ENCODE measurements around the gene UGCG. TPM values are rescaled to one million over a fixed set of nuclear protein-coding genes. Genes with fewer than 3 reads are reported as not detected.

UGCG gene
- total RNA-seq, 1 experiment from 2014 or later: 75.5 TPM

GRCh38 chr9:111940697-111941096, 44.1 kb downstream of the UGCG start:
- intact Hi-C loops (cut with micrococcal nuclease; ENCODE audit: unreplicated experiment): no loop called here
- DNase-seq: no peak
- Mint-ChIP-seq H3K9me3 (ENCODE audit: low read depth, unreplicated experiment) (no peaks in the 10 kb centered on the region), H3K27me3 (ENCODE audit: unreplicated experiment) (no peaks in the 10 kb centered on the region), H3K4me1 (ENCODE audit: low read depth, unreplicated experiment) (peaks cover 46% of the 10 kb centered on the region), H3K4me3 (ENCODE audit: low read depth, unreplicated experiment) (no peak overlapping the region), H3K36me3 (ENCODE audit: insufficient read depth, unreplicated experiment) (peaks cover 33% of the 10 kb centered on the region), H3K27ac (ENCODE audit: unreplicated experiment) (no peak overlapping the region)
- no peak for TF ChIP-seq CTCF (IDR thresholded peaks at IDR 0.05; ENCODE audit: unreplicated experiment)
- CTCF ChIA-PET: no interaction called here
- BruUV-seq (replicated peaks): no TSS peak

DNA sequence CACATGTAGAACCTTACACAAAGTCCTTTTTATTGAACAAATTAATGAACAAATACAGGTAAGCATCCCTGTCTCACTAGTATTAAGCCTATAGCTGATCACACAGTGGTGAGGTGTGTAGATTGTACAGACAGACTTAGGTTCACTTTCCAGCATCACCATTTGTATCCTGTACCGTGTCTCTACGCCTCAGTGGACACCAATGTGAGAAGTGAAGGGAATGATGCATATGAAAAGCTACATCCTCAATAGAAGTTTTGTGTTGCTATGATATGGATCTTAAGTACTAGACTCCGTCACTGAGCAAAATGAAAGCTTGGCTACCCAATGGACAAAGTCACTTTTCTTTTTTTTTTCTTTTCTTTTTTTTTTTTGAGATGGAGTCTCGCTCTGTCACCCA, 46.6 kb downstream of the UGCG start:
- no peaks in the 10 kb centered on the region for H3K9me3 Mint-ChIP-seq (ENCODE audit: low read depth, unreplicated experiment)
- no peaks in the 10 kb centered on the region for H3K27me3 Mint-ChIP-seq (ENCODE audit: unreplicated experiment)
- TF ChIP-seq CTCF (IDR thresholded peaks at IDR 0.05; ENCODE audit: unreplicated experiment): no peak
- H3K36me3 Mint-ChIP-seq (ENCODE audit: insufficient read depth, unreplicated experiment): peaks cover 15% of the 10 kb centered on the region
- H3K4me1 Mint-ChIP-seq (ENCODE audit: low read depth, unreplicated experiment): peaks cover 34% of the 10 kb centered on the region
- intact Hi-C loops (cut with micrococcal nuclease; ENCODE audit: unreplicated experiment): no loop called here
- BruUV-seq (replicated peaks): no TSS peak
- DNase-seq: no peak
- no peak overlapping the region for H3K4me3 Mint-ChIP-seq (ENCODE audit: low read depth, unreplicated experiment)
- H3K27ac Mint-ChIP-seq (ENCODE audit: unreplicated experiment): peak overlapping the region; percentile 27
- CTCF ChIA-PET: interaction anchor here (0.7 to 1.3 kb wide), 2 partner anchors 34 to 143 kb away, joined by 3 to 4 read pairs; no protein-coding TSS in a partner anchor

GRCh38 chr9:111943746-111944145, 47.1 kb downstream of the UGCG start:
- Mint-ChIP-seq H3K27ac (ENCODE audit: unreplicated experiment) (no peak overlapping the region), H3K9me3 (ENCODE audit: low read depth, unreplicated experiment) (no peaks in the 10 kb centered on the region), H3K27me3 (ENCODE audit: unreplicated experiment) (no peaks in the 10 kb centered on the region), H3K4me1 (ENCODE audit: low read depth, unreplicated experiment) (peaks cover 28% of the 10 kb centered on the region), H3K36me3 (ENCODE audit: insufficient read depth, unreplicated experiment) (peaks cover 12% of the 10 kb centered on the region), H3K4me3 (ENCODE audit: low read depth, unreplicated experiment) (no peak overlapping the region)
- TF ChIP-seq CTCF (IDR thresholded peaks at IDR 0.05; ENCODE audit: unreplicated experiment): no peak
- CTCF ChIA-PET: interaction anchor here (1.3 kb wide), 1 partner anchor 142 kb away, joined by 3 read pairs; no protein-coding TSS in a partner anchor
- no peak for DNase-seq
- no TSS peak for BruUV-seq (replicated peaks)
- intact Hi-C loops (cut with micrococcal nuclease; ENCODE audit: unreplicated experiment): no loop called here

DNA sequence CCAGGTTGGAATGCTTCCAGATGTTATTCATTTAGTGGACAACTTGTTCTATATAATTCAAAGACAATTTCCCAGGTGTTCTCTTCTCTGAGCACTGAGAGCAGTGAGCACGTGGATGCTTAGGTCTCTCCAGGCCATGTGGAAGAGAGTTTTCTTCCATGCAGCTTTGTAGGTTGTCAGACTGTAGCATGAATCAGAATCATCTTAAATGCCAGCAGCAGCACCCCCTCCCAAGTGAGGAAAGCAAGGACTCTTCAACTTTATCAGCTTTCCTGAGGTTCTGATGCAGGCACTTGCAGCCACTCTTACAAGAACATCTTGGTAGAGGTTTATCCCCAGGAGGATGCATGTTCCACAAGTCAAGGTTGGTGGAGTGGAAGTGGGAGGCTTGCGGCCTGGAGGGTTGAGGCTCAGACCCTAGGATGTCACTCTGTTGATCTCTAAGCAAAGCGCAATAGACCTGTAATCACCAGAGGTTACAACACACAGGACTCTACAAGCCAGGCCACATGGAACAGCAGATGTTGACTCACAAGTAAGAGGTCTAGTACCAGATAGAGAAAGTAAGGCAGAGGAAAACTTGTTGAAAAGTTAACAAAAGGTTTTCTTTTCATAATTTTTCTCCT, 47.7 kb downstream of the UGCG start:
- H3K9me3 Mint-ChIP-seq (ENCODE audit: low read depth, unreplicated experiment): no peaks in the 10 kb centered on the region
- no TSS peak for BruUV-seq (replicated peaks)
- H3K27ac Mint-ChIP-seq (ENCODE audit: unreplicated experiment): no peak overlapping the region
- peaks cover 6% of the 10 kb centered on the region for H3K36me3 Mint-ChIP-seq (ENCODE audit: insufficient read depth, unreplicated experiment)
- TF ChIP-seq CTCF (IDR thresholded peaks at IDR 0.05; ENCODE audit: unreplicated experiment): no peak
- intact Hi-C loops (cut with micrococcal nuclease; ENCODE audit: unreplicated experiment): no loop called here
- CTCF ChIA-PET: interaction anchor here (1.3 kb wide), 1 partner anchor 142 kb away, joined by 3 read pairs; no protein-coding TSS in a partner anchor
- H3K4me1 Mint-ChIP-seq (ENCODE audit: low read depth, unreplicated experiment): peaks cover 22% of the 10 kb centered on the region
- H3K27me3 Mint-ChIP-seq (ENCODE audit: unreplicated experiment): no peaks in the 10 kb centered on the region
- H3K4me3 Mint-ChIP-seq (ENCODE audit: low read depth, unreplicated experiment): no peak overlapping the region
- no peak for DNase-seq
